Measurements from ENCODE around the gene DPP7. TPM values are rescaled to one million over a fixed set of nuclear protein-coding genes. Genes with fewer than 3 reads are reported as not detected.

The DPP7 gene
- total RNA-seq, 1 donor from 2014 or later: 365 TPM

DNA sequence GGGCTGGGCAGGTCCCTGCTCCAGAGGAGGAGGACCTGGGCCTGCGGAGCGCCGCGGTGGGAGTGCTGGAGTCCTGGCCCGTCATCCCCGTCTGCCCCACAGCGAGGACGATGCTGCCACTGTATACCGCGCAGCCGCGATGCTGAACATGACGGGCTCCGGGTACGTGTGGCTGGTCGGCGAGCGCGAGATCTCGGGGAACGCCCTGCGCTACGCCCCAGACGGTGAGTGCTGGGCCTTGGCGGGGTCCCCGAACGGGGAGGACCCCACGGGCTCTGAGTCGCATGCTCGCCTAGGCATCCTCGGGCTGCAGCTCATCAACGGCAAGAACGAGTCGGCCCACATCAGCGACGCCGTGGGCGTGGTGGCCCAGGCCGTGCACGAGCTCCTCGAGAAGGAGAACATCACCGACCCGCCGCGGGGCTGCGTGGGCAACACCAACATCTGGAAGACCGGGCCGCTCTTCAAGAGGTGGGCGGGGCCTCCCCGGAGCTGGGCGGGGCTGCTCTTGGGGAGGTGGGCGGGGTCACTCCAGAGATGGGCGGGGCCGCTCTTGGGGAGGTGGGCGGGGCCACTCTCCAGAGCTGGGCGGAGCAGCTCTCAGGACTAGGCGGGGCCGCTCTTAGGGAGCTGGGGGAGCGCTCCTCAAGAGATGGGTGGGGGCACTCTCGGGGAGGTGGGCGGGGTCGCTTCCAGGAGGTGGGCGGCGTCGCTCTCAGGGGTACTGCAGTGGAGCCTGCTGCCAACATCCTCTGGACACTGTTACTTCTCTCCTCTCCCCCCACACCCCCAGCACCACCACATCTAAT, 42.2 kb upstream of the DPP7 start:
- Mint-ChIP-seq H3K36me3 (ENCODE audit: low read depth) (no peaks in the 10 kb centered on the region), H3K4me1 (peaks cover 9% of the 10 kb centered on the region), H3K27ac (peak overlapping the region; percentile 20), H3K4me3 (peak overlapping the region; percentile 73), H3K27me3 (peaks cover 24% of the 10 kb centered on the region), H3K9me3 (no peaks in the 10 kb centered on the region)
- intact Hi-C loops (cut with micrococcal nuclease): loop anchor here (1.0 to 10.0 kb wide), 2 partner anchors 12 to 182 kb away; partner anchors contain the start of gene PTGDS
- peak; percentile 86 for DNase-seq

GRCh38 chr9:137152844-137153405, 38.4 kb upstream of the DPP7 start:
- peaks cover 4% of the 10 kb centered on the region for H3K4me1 Mint-ChIP-seq
- DNase-seq: no peak
- no peaks in the 10 kb centered on the region for H3K36me3 Mint-ChIP-seq (ENCODE audit: low read depth)
- intact Hi-C loops (cut with micrococcal nuclease): loop anchor here (10.0 kb wide), 1 partner anchor 178 kb away; the partner anchor contains the start of gene PTGDS
- no peaks in the 10 kb centered on the region for H3K9me3 Mint-ChIP-seq
- H3K27me3 Mint-ChIP-seq: peaks cover 4% of the 10 kb centered on the region
- no peak overlapping the region for H3K27ac Mint-ChIP-seq
- H3K4me3 Mint-ChIP-seq: no peak overlapping the region

GRCh38 chr9:137150617-137151457, 36.3 kb upstream of the DPP7 start:
- H3K27ac Mint-ChIP-seq: peak overlapping the region; percentile 58
- intact Hi-C loops (cut with micrococcal nuclease): loop anchor here (1.0 to 10.0 kb wide), 2 partner anchors 22 to 176 kb away; partner anchors contain the start of gene PTGDS
- H3K4me3 Mint-ChIP-seq: no peak overlapping the region

DNA sequence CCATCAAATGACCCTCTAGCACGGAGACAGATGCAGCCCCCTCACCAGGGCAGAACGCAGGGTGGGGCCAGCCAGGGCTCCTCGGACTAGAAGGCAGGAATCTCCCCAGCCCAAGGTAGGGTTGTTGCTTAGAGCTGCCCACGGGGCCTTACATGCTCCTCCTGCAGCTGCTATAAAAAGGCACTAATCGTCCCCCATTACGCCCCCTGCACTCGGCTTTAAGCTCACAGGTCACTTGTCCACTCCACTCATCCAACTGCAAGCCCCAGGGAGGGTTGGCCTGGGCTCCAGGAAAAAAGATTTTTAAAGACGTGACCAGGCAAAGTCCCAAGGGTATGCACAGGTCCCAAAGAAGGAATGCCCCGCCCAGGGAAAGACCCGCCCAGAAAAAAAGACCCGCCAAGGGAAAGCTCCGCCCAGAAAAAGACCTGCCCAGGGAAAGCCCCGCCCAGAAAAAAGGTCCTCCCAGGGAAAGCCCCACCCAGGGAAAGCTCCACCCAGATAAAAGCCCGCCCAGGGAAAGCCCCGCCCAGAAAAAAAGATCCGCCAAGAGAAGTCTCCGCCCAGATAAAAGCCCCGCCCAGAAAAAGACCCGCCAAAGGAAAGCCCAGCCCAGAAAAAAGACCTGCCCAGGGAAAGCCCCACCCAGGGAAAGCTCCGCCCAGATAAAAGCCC, 35.5 kb upstream of the DPP7 start:
- Mint-ChIP-seq H3K4me1 (peaks cover 2% of the 10 kb centered on the region), H3K9me3 (no peaks in the 10 kb centered on the region), H3K4me3 (no peak overlapping the region), H3K27ac (no peak overlapping the region), H3K27me3 (no peaks in the 10 kb centered on the region), H3K36me3 (ENCODE audit: low read depth) (no peaks in the 10 kb centered on the region)
- intact Hi-C loops (cut with micrococcal nuclease): loop anchor here (1.0 to 10.0 kb wide), 2 partner anchors 21 to 175 kb away; partner anchors contain the start of gene PTGDS
- DNase-seq: peak; percentile 81

More at GRCh38 chr9:137150617-137151457, 36.3 kb upstream of the DPP7 start:
- peaks cover 2% of the 10 kb centered on the region for H3K27me3 Mint-ChIP-seq
- H3K9me3 Mint-ChIP-seq: no peaks in the 10 kb centered on the region
- no peaks in the 10 kb centered on the region for H3K36me3 Mint-ChIP-seq (ENCODE audit: low read depth)
- H3K4me1 Mint-ChIP-seq: peaks cover 2% of the 10 kb centered on the region
- DNase-seq: peak; percentile 86

- H3K27me3 Mint-ChIP-seq: no peaks in the 10 kb centered on the region
- H3K27ac Mint-ChIP-seq: no peak overlapping the region
- no peak overlapping the region for H3K4me3 Mint-ChIP-seq
- DNase-seq: no peak
- intact Hi-C loops (cut with micrococcal nuclease): no loop called here
- H3K4me1 Mint-ChIP-seq: peaks cover 2% of the 10 kb centered on the region
- H3K9me3 Mint-ChIP-seq: no peaks in the 10 kb centered on the region
- H3K36me3 Mint-ChIP-seq (ENCODE audit: low read depth): no peaks in the 10 kb centered on the region
These were observed 34.8 kb upstream of the DPP7 start for GRCh38 chr9:137149363-137149762.

- Mint-ChIP-seq H3K4me3 (no peak overlapping the region), H3K27me3 (no peaks in the 10 kb centered on the region), H3K36me3 (ENCODE audit: low read depth) (no peaks in the 10 kb centered on the region), H3K9me3 (no peaks in the 10 kb centered on the region), H3K27ac (no peak overlapping the region), H3K4me1 (peaks cover 2% of the 10 kb centered on the region)
- intact Hi-C loops (cut with micrococcal nuclease): no loop called here
- no peak for DNase-seq
These were observed 34.1 kb upstream of the DPP7 start for GRCh38 chr9:137148661-137149060.

DNA sequence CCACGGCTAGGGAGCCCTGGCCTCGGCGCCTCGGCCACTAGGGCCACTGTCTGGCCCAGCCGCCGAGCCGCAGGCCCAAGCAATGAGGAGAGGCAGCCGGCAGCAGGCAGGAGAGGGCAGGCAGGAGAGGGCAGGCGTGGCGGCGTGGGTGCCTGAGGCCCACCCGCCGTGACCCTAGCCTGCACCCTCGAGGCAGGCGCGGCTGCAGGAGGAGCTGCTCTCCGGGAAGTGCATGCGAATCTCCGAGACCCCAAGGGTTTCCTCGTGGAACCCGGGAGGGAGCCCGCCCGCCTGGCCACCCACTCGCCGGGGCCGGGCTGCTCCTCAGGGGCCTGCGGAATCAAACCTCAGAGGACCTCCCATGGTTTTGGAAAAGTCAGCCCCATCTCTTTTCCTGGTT, 33.7 kb upstream of the DPP7 start:
- Mint-ChIP-seq H3K36me3 (ENCODE audit: low read depth) (no peaks in the 10 kb centered on the region), H3K9me3 (no peaks in the 10 kb centered on the region), H3K4me3 (no peak overlapping the region), H3K27me3 (no peaks in the 10 kb centered on the region), H3K4me1 (peaks cover 2% of the 10 kb centered on the region), H3K27ac (no peak overlapping the region)
- no peak for DNase-seq
- intact Hi-C loops (cut with micrococcal nuclease): no loop called here

GRCh38 chr9:137147793-137148160, 33.2 kb upstream of the DPP7 start:
- no peak overlapping the region for H3K4me3 Mint-ChIP-seq
- intact Hi-C loops (cut with micrococcal nuclease): no loop called here
- H3K27ac Mint-ChIP-seq: no peak overlapping the region

DNA sequence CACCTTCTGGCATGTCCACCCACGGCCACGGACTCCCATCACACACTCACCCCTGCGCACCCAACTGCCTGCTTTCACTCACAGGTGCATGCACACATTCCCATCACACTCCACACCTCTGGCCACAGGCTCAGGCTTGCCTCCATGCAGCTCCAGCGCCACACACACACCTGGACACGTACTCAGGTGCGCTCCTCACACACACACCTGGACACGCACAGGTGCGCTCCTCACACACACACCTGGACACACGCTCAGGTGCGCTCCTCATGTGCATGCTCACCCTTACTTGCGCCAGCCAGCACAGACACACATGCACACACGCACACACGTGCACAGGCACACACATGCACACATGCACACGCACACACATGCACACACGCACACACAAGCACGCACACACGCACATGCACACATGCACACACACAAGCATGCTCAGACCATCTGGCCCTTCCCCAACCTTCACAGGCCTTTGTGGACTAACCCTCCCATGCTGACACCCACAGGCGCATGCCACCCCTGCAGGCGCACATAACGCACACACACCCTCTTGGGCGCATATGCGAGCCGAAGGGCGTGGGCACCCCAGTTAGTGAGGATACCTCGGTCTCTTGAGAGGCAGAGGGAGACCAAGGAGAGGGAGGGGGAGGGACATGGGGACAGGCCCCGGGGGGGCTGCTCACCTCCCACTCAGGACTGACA, 32.7 kb upstream of the DPP7 start:
- Mint-ChIP-seq H3K4me3 (no peak overlapping the region), H3K9me3 (no peaks in the 10 kb centered on the region), H3K27ac (no peak overlapping the region), H3K4me1 (peaks cover 2% of the 10 kb centered on the region), H3K36me3 (ENCODE audit: low read depth) (no peaks in the 10 kb centered on the region), H3K27me3 (peaks cover 2% of the 10 kb centered on the region)
- intact Hi-C loops (cut with micrococcal nuclease): no loop called here
- no peak for DNase-seq

More at GRCh38 chr9:137147793-137148160, 33.2 kb upstream of the DPP7 start:
- H3K27me3 Mint-ChIP-seq: no peaks in the 10 kb centered on the region
- H3K4me1 Mint-ChIP-seq: peaks cover 2% of the 10 kb centered on the region
- H3K36me3 Mint-ChIP-seq (ENCODE audit: low read depth): no peaks in the 10 kb centered on the region
- H3K9me3 Mint-ChIP-seq: no peaks in the 10 kb centered on the region
- DNase-seq: no peak

DNA sequence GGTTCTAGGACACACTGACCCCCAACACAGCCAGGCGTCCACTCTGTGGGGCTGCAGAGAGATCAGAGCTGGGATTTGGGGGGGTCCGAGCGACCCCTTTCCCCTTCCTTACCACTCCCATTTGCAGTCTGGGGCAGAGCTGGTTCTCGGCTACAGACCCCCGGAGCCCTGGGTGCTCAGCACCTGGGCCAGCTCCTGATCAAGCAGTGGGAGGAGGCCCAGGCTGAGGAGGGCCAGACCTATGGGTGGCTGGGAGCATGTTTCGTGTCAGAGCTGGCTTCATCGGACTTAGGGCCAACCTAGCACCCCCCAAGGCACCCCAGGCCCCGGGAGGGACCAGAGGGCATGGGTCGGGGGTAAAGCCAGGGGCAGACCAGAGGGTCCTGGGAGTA, 32.0 kb upstream of the DPP7 start:
- Mint-ChIP-seq H3K27me3 (peaks cover 7% of the 10 kb centered on the region), H3K4me1 (peaks cover 2% of the 10 kb centered on the region), H3K9me3 (no peaks in the 10 kb centered on the region), H3K36me3 (ENCODE audit: low read depth) (no peaks in the 10 kb centered on the region), H3K27ac (no peak overlapping the region), H3K4me3 (no peak overlapping the region)
- no peak for DNase-seq
- intact Hi-C loops (cut with micrococcal nuclease): no loop called here

DNA sequence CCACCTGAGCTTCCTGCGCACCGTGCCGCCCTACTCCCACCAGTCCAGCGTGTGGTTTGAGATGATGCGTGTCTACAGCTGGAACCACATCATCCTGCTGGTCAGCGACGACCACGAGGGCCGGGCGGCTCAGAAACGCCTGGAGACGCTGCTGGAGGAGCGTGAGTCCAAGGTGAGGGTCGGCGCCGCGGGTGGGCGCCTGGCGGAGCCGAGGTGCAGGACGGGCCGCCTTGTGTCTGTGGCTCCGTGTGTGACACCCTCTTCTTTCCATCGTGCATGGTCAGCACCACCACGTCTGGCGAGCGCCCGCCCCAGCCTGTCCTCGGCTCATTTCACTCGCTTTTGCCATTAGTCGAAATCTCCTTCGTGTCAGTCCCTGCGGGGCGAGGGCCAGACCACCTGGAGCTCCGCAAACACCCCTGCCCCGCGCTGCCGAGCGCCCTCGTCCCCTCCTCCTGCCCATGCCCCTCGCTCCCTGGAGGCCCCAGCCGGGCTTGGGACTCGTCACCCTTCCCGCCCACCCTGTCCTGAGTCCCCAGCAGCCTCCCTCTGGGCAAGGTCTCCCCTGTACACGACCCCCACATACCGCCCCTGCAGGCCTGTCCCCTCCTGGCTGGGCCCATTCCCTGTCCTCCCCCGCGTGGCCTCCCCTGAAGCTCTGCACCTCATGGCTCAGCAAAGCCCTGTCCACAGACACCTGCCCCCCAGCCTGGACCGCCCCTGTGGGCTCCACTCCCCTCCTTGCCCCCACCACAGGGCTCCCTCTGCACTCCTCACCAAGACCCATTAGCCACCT, 31.4 kb upstream of the DPP7 start:
- Mint-ChIP-seq H3K4me3 (no peak overlapping the region), H3K9me3 (no peaks in the 10 kb centered on the region), H3K4me1 (peaks cover 2% of the 10 kb centered on the region), H3K27me3 (peaks cover 8% of the 10 kb centered on the region), H3K36me3 (ENCODE audit: low read depth) (no peaks in the 10 kb centered on the region), H3K27ac (no peak overlapping the region)
- DNase-seq: no peak
- intact Hi-C loops (cut with micrococcal nuclease): no loop called here

DNA sequence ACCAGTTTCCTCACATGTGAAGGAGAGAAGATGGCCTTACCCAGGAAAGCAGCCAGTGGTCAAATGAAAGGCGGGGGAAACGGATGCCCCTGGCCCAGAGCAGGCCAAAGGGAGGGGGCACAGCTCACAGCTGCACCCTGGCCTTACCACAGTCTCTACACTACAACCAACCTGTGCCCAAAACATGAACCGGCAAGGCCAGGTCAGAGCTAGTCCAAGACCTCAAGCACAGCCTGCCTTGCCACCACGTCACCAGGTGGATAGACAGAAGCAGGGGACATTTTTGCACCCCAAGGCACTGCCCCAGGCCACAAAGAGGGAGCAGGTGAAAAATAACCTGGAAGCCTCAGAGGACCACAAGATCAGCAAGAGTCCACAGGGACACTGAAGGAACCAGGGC, 28.9 kb upstream of the DPP7 start:
- Mint-ChIP-seq H3K9me3 (no peaks in the 10 kb centered on the region), H3K36me3 (ENCODE audit: low read depth) (no peaks in the 10 kb centered on the region), H3K27me3 (peaks cover 26% of the 10 kb centered on the region), H3K27ac (no peak overlapping the region), H3K4me3 (no peak overlapping the region), H3K4me1 (peaks cover 7% of the 10 kb centered on the region)
- intact Hi-C loops (cut with micrococcal nuclease): no loop called here
- no peak for DNase-seq

Data from activated CD4-positive, alpha-beta T cell treated with anti-CD3 and anti-CD28 coated beads, Interleukin-2, amount 10 ng/mL, durations not matched to agents 24 days and 14 days (primary cell).